Neutrophil (primary cell): Measurements from ENCODE around the gene RMND1.

Experiments
- H3K27ac ChIP-seq: fragments of 200-600 bp; sonication (generic); 2 replicates; pipeline ENCODE4 v1.5.1; 2016; ENCODE audit warnings: mild to moderate bottlenecking, moderate library complexity
- H3K27me3 ChIP-seq: fragments of 200-600 bp; sonication (generic); 2 replicates; pipeline ENCODE4 v1.6.0; 2016; ENCODE audit warnings: mild to moderate bottlenecking
- H3K36me3 ChIP-seq: fragments of 200-600 bp; sonication (generic); 2 replicates; pipeline ENCODE4 v1.5.1; 2017
- H3K4me1 ChIP-seq, 2 experiments: fragments of 200-600 bp in 1 of 2; sonication (generic) in 1 of 2; 1 replicate in 1 of 2; 2 replicates in 1 of 2; pipeline versions ENCODE4 v1.5.1 to v1.6.1; 2013 to 2016; ENCODE audit warnings: low read depth in 1 of 2, low read length in 1 of 2, mild to moderate bottlenecking in 1 of 2, moderate library complexity in 1 of 2; ENCODE audit not compliant: control insufficient read depth in 1 of 2, insufficient read depth in 1 of 2
- H3K4me3 ChIP-seq, 2 experiments: fragments of 200-600 bp in 1 of 2; sonication (generic) in 1 of 2; 1 replicate in 1 of 2; 2 replicates in 1 of 2; pipeline ENCODE4 v1.5.1; 2013 to 2016; ENCODE audit warnings: low read depth in 1 of 2, low read length in 1 of 2, mild to moderate bottlenecking in 1 of 2, moderate library complexity in 1 of 2
- H3K9me3 ChIP-seq: fragments of 200-600 bp; sonication (generic); 2 replicates; pipeline ENCODE4 v1.5.1; 2016
- TF ChIP-seq, protein P1 (sequence below): fragments of 200-600 bp; sonication (generic); IDR thresholded peaks from 2 replicates; pipeline ENCODE4 v1.5.1; 2016; ENCODE audit warnings: antibody characterized with exemption

RMND1 gene

DNA sequence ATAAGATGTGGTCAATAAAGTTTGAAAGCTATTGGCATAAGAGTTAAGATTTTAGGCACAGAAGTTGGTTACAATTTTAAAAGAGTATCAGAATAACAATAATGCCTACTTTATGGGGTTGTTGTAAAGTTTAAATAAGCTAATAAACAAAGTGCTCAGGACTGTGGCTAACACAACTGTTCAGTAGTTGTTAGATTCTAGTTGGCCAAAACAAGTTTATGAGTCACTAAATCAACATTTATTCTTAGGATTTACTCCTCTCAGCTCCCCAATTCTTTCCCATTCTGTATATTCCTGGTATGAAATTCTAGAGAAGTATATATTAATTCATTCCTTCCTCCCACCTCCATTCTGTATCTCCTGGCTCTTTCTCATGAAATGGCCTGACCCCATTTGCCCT is 14.5 kb downstream of the RMND1 start:
- Histone ChIP-seq H3K4me3 (no peak overlapping the region), H3K36me3 (peaks cover 12% of the 10 kb centered on the region), H3K4me1 (no peaks in the 10 kb centered on the region), H3K9me3 (no peaks in the 10 kb centered on the region), H3K27me3 (no peaks in the 10 kb centered on the region), H3K27ac (no peak overlapping the region)
- TF ChIP-seq, protein P1, sequence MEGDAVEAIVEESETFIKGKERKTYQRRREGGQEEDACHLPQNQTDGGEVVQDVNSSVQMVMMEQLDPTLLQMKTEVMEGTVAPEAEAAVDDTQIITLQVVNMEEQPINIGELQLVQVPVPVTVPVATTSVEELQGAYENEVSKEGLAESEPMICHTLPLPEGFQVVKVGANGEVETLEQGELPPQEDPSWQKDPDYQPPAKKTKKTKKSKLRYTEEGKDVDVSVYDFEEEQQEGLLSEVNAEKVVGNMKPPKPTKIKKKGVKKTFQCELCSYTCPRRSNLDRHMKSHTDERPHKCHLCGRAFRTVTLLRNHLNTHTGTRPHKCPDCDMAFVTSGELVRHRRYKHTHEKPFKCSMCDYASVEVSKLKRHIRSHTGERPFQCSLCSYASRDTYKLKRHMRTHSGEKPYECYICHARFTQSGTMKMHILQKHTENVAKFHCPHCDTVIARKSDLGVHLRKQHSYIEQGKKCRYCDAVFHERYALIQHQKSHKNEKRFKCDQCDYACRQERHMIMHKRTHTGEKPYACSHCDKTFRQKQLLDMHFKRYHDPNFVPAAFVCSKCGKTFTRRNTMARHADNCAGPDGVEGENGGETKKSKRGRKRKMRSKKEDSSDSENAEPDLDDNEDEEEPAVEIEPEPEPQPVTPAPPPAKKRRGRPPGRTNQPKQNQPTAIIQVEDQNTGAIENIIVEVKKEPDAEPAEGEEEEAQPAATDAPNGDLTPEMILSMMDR = no peak

DNA sequence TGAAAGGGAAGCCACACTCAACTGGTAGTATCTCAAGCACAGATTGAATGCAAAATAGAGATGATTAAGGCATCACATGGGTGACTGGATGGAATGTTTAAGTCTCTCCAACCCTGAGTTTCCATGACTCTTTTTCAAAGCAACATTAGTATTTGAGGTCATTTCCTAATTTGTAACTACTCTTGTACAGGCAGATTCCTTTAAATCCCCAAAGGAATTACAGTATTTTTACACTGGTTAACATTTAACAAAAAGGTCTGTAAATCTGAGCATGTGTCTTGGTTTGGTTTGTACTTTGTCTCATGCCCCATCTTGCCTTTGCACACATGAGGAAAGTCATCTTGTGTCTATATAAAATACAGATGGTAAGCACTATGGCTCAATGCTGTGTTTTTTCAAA is 15.1 kb downstream of the RMND1 start:
- Histone ChIP-seq H3K4me3 (no peak overlapping the region), H3K27me3 (no peaks in the 10 kb centered on the region), H3K36me3 (peaks cover 18% of the 10 kb centered on the region), H3K9me3 (no peaks in the 10 kb centered on the region), H3K27ac (no peak overlapping the region), H3K4me1 (no peaks in the 10 kb centered on the region)
- TF ChIP-seq, protein P1 = no peak

- no peaks in the 10 kb centered on the region for H3K27me3 ChIP-seq
- H3K4me1 ChIP-seq = no peaks in the 10 kb centered on the region
- no peak overlapping the region for H3K4me3 ChIP-seq
- no peak overlapping the region for H3K27ac ChIP-seq
- H3K9me3 ChIP-seq = no peaks in the 10 kb centered on the region
- TF ChIP-seq, protein P1 = no peak
- peaks cover 21% of the 10 kb centered on the region for H3K36me3 ChIP-seq
Measured at GRCh38 chr6:151436300-151436699, 15.6 kb downstream of the RMND1 start.

DNA sequence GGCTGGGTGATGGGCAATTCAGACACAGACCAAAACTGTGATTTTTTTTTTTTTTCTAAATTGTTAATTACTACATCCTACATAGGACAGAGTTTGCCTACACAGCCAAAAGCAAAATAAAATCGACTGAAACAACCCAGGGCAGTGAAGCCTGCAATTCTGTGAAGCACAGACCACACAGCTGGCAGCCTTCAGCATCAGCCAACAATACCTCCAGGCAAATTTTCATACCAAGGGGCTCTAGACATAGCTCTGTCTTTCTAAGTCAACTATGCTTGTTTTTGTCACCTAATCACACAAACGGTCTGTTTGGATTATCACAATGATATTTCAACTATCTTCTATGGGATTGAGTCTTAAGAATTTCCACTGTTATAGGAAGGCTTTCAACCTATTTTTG is 17.6 kb downstream of the RMND1 start:
- Histone ChIP-seq H3K27me3 (no peaks in the 10 kb centered on the region), H3K36me3 (peaks cover 41% of the 10 kb centered on the region), H3K4me3 (no peak overlapping the region), H3K4me1 (no peaks in the 10 kb centered on the region), H3K27ac (no peak overlapping the region), H3K9me3 (no peaks in the 10 kb centered on the region)
- TF ChIP-seq, protein P1 = no peak

- TF ChIP-seq, protein P1 = no peak
- no peaks in the 10 kb centered on the region for H3K9me3 ChIP-seq
- no peaks in the 10 kb centered on the region for H3K4me1 ChIP-seq
- no peaks in the 10 kb centered on the region for H3K27me3 ChIP-seq
- peaks cover 51% of the 10 kb centered on the region for H3K36me3 ChIP-seq
- H3K4me3 ChIP-seq = no peak overlapping the region
- no peak overlapping the region for H3K27ac ChIP-seq
Measured at GRCh38 chr6:151432651-151433050, 19.3 kb downstream of the RMND1 start.

- Histone ChIP-seq H3K4me1 (no peaks in the 10 kb centered on the region), H3K27me3 (no peaks in the 10 kb centered on the region), H3K36me3 (peaks cover 63% of the 10 kb centered on the region), H3K27ac (no peak overlapping the region), H3K9me3 (no peaks in the 10 kb centered on the region), H3K4me3 (no peak overlapping the region)
- TF ChIP-seq, protein P1 = no peak
Measured at GRCh38 chr6:151431337-151431736, 20.6 kb downstream of the RMND1 start.
